HG02970 (cell line): ENCODE data around the gene ANKRD13D.

ENCODE experiments used
- ATAC-seq: cut with Tn5 transposase; IDR thresholded peaks from one replicate; pipeline ENCODE4 v1.9.1; 2021; ENCODE audit warnings: mild to moderate bottlenecking, moderate library complexity, moderate number of reproducible peaks; ENCODE audit not compliant: unreplicated experiment, low FRiP score

ANKRD13D gene

GRCh38 chr11:67301313-67301921, 12.3 kb downstream of the ANKRD13D start:
- ATAC-seq: no peak

DNA sequence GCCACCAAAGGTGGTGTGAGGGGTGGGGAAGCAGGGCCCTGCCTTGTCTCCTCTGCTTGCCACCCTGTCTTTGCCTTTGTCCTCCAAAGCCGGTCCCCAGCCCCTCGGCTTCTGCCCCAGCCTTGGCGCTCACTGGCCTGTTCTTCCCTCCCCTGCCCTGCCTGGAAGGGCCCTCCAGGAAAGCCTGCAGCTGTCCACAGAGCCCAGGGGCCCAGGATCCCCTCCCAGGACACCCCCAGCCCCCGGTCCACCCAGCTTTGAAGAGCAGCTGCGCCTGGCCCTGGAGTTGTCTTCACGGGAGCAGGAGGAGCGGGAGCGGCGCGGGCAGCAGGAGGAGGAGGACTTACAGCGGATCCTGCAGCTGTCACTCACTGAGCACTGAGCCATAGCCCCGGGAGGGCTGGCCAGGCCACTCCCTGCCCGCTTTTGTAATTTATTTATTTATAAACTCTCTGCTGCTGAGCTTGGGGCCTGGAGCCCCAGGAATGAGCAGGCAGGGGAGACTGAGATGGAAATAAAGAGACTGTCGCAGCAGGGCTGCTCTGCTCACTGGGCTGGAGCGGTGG, 12.9 kb downstream of the ANKRD13D start:
- no peak for ATAC-seq

- no peak for ATAC-seq
Observed at GRCh38 chr11:67302571-67303131, 13.5 kb downstream of the ANKRD13D start.

- ATAC-seq: no peak
Observed at GRCh38 chr11:67303132-67303834, 14.2 kb downstream of the ANKRD13D start, which contains the start of gene SSH3. TSS of gene SSH3 (plus strand) at chr11:67303530. CDS start at chr11:67303626, 96 bp downstream.

- ATAC-seq: no peak
Observed at GRCh38 chr11:67303835-67304411, 14.8 kb downstream of the ANKRD13D start.

GRCh38 chr11:67304511-67305113, 15.5 kb downstream of the ANKRD13D start:
- no peak for ATAC-seq

- ATAC-seq: no peak
Observed at GRCh38 chr11:67306769-67307544, 17.9 kb downstream of the ANKRD13D start.

DNA sequence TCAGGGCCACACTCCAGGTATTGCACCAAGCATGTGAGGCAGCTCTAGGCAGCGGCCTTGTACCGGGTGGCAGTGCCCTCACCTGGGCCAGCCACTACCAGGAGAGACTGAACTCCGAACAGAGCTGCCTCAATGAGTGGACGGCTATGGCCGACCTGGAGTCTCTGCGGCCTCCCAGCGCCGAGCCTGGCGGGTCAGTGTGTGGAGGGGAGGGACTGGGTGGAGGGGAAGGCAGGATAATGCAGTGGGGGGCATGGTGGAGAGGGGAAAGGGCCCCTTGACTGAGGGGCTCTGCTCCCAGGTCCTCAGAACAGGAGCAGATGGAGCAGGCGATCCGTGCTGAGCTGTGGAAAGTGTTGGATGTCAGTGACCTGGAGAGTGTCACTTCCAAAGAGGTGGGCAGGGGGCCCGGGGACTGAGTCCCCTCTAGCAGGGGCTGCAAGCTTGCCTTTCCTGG, 18.5 kb downstream of the ANKRD13D start:
- ATAC-seq: no peak

DNA sequence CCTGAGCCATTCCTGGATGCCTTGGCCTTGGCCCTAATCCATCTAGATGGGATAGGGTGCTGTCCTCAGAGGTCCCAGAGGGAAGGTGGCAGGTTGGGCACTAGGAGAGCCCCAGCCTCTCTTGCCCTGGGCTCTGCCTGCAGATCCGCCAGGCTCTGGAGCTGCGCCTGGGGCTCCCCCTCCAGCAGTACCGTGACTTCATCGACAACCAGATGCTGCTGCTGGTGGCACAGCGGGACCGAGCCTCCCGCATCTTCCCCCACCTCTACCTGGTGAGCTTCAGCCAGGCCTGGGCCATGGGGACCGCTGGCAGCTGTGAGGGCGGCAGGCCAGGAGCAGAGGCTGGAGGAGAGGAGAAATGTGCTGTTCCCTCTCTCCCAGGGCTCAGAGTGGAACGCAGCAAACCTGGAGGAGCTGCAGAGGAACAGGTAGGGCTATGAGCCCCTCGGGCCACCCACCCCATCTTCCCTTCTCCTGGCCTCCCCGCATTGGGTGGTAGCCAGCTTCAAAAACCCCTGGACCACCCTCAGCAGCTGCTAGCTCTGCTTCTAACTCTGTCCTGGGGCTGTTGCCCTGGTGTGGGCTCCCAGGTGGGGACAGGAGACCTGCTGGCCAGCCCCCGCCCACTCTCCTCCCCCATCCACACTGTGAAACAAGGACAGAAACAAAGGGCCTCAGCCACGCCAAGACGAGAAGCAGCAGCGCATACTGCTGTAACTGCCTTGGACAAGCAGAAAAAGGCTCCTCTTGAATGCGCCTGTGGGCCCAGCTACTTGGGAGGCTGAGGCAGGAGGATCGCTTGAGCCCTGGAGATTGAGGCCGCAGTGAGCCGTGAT, 19.1 kb downstream of the ANKRD13D start:
- no peak for ATAC-seq

DNA sequence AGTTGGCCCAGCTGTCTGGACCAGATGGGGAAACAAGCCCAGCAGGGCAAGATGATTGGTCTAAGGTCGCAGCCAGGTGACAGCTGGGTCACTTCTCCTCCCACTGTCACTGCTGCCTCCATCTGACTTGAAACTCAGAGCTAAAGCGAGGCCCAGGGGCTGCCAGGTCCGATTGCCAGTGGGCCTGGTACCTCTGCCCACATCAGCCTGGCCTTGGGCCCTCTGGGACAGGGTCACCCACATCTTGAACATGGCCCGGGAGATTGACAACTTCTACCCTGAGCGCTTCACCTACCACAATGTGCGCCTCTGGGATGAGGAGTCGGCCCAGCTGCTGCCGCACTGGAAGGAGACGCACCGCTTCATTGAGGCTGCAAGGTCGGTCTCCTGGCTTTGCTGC, 20.1 kb downstream of the ANKRD13D start:
- ATAC-seq: no peak

DNA sequence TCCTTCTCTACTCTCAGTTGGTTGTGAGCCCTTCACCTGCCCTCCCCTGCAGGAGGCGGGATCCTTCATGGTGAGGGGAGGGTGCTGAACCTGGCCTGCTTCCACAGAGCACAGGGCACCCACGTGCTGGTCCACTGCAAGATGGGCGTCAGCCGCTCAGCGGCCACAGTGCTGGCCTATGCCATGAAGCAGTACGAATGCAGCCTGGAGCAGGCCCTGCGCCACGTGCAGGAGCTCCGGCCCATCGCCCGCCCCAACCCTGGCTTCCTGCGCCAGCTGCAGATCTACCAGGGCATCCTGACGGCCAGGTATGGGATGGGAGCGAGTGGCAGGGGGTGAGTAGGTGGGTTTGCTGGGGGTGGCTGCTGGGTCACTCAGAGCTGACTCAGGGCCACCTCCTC, 20.6 kb downstream of the ANKRD13D start:
- no peak for ATAC-seq

DNA sequence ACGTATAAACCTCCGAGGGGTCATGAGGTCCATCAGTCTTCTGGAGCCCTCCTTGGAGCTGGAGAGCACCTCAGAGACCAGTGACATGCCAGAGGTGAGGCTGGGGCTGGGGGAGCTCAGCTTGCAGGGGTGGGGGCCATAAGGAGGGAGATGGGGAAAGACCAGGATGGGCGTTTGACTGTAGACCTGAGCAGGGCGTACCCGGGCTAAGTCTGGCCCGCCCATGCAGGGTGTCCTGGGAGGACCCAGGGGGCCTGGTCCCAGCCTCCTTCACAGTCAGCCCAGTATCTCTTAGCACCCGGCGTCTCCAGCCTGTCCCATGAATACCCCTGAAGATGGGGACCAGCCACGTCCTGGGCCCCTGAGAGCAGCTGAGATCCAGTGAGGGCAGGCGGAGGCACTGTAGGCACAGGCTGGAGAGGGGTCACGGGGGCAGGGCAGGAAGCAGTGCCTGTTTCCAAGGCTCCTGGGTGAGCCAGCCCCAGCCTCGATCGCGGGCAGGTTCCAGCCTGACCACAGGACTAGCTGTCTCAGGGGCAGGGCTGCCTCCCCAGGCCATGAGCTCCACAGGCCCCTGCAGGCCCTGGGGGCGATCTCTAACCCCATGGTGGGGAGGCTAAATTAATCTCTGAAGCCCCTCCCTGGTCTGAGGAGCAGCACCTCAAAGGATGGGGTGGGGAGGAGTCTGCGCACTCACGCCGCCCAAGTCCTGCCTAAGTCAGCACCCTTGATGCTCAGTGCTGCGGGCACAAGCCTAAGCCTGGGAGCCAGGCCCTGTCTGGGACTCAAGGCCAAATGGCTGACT, 21.3 kb downstream of the ANKRD13D start:
- no peak for ATAC-seq

DNA sequence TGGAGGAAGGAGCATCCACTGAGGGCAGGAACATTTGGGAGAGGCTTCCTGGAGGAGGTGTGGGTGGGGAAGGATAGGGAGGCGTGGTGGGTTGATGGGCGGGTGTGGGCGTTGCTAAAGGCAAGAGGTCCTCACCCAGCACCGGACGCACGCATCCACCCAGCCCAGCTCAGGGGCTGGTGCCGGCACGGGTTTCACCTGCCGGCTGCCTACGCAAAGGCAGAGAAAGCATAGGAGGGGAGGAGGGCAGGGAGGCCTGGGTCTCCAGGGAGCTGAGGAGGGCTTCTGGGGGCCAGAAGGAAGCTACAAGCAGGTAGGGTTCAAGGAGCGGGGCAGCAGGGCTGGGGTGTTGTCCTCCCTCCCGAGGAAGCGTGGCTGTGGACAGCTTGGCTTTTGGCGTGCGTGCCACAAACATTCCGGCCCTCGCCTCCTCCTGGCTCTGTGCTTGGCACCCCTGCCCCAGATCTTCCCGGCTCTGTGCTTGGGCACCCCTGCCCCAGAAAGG, 22.0 kb downstream of the ANKRD13D start:
- no peak for ATAC-seq

GRCh38 chr11:67311556-67312082, 22.5 kb downstream of the ANKRD13D start:
- ATAC-seq: no peak

DNA sequence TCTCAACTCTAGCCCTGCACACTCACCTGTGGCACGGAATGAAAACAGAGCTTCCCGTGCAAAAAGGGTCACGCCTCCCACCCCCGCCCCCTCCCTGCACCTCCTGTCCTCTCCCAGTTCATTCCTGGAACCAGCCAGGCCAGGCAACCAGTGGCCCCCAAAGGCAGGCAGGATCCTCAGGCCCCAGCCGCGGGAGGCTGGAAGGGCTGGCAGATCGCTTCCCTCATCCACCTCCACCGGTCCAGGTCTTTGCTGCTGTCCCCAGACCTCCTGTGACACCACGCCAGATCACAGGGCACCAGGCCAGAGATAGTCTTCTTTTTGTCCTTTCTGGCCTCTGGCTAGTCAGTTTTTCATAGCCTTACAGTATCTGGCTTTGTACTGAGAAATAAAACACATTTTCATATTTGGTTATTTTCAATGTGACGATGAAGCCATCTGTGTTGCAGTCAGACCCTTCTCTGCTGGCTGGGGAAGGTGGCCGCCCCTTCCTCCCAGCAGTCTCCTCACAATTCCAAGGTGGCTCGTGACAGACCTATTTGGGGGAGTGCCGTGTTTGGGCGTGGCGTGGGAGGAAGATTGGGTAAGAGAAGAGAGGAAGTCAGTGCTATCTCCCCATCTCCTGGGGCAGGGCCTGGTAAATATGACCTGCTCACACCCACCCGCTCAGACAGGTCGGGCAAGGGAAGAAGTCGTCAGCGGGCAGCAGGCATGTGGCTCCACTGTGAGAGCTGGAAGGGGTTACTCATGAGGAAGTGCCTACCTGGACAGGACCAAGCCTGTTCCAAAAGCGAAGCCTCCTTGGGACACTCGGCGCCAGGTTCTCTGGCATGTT, 23.3 kb downstream of the ANKRD13D start:
- ATAC-seq: no peak

- ATAC-seq: no peak
Observed at GRCh38 chr11:67313125-67313890, 24.2 kb downstream of the ANKRD13D start.
